ENCODE measurements around the gene DDX3X. TPM values are rescaled to one million over a fixed set of nuclear protein-coding genes. Genes with fewer than 3 reads are reported as not detected.
A peak's percentile ranks its signal among the peaks of the same experiment; 100 is the strongest.

Gene DDX3X
- total and polyA plus RNA-seq, 9 of the 15 experiments (the other 6 are each of a cell fraction or from before 2014, with no cell fraction given), result 51.3 to 232 (median 138) TPM

DNA sequence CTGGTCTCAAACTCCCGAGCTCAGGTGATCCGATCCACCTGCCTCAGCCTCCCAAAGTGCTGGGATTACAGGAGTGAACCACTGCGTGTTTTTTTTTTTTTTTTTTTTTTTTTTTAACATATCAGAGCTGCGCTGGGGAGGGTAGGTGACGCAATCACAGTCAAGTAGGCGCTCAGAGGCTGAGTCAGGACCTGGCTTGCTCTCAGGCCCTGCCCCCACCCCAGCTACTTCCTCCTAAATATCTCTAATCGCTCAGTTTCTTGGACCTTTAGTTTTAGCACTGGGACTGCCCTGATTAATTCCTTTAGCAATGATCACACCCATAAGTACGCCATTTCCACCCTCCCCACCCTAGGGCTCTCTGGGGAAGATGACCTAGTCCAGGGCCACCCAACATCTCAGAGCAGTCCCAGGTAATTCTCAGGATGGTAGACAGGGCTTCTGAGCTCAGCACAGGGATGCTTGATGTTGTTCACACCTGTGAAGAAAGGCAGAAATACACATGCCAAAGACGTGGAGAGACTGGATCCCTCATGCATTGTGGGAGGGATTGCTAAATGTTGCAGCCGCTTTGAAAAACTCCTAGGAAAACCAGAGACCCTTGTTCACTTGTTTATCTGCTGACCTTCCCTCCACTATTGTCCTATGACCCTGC lies 50.2 kb downstream of the DDX3X start (continued):
- TF ChIP-seq POLR3A (IDR thresholded peaks at IDR 0.05; ENCODE audit: borderline replicate concordance, extremely low read depth, insufficient read depth, insufficient read length), result no peak
- TF ChIP-seq POLR2G (IDR thresholded peaks at IDR 0.05; ENCODE audit: low read depth, low read length), result no peak
- peak; percentile 25; the same call in 1 of the 2 replicates for TF ChIP-seq MAFK (IDR thresholded peaks at IDR 0.05; ENCODE audit: low read length)
- 0 out of 2 replicates have a peak, but pooled peaks have one; percentile 8 for TF ChIP-seq TCF3 (CRISPR knock-in tag; IDR thresholded peaks at IDR 0.05)
- no peak for TF ChIP-seq FOXA3 (CRISPR knock-in tag; conservative IDR thresholded peaks at IDR 0.05 in 1 of 2, IDR thresholded peaks at IDR 0.05 in 1 of 2)
- TF ChIP-seq RNF2 (IDR thresholded peaks at IDR 0.05), result no peak
- no peak for TF ChIP-seq PTTG1 (tag; IDR thresholded peaks at IDR 0.05; ENCODE audit: low read depth)
- peak; percentile 5; the same call in 1 of the 2 replicates for TF ChIP-seq MAFF (IDR thresholded peaks at IDR 0.05; ENCODE audit: low read length)
- no peak for TF ChIP-seq AFF1 (IDR thresholded peaks at IDR 0.05; ENCODE audit: low read depth in 1 of 2, partially characterized antibody in 2 of 2)
- TF ChIP-seq, protein P1, sequence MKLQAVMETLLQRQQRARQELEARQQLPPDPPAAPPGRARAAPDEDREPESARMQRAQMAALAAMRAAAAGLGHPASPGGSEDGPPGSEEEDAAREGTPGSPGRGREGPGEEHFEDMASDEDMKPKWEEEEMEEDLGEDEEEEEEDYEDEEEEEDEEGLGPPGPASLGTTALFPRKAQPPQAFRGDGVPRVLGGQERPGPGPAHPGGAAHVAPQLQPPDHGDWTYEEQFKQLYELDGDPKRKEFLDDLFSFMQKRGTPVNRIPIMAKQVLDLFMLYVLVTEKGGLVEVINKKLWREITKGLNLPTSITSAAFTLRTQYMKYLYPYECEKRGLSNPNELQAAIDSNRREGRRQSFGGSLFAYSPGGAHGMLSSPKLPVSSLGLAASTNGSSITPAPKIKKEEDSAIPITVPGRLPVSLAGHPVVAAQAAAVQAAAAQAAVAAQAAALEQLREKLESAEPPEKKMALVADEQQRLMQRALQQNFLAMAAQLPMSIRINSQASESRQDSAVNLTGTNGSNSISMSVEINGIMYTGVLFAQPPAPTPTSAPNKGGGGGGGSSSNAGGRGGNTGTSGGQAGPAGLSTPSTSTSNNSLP (IDR thresholded peaks at IDR 0.05; ENCODE audit: borderline replicate concordance, low read depth, low read length), result no peak
- TF ChIP-seq ETV5 (CRISPR knock-in tag; IDR thresholded peaks at IDR 0.05; ENCODE audit: low read depth), result 0 out of 2 replicates have a peak, but pooled peaks have one; percentile 47
- no peak for TF ChIP-seq HSF4 (CRISPR knock-in tag; IDR thresholded peaks at IDR 0.05; ENCODE audit: borderline replicate concordance)
- TF ChIP-seq, protein P2, sequence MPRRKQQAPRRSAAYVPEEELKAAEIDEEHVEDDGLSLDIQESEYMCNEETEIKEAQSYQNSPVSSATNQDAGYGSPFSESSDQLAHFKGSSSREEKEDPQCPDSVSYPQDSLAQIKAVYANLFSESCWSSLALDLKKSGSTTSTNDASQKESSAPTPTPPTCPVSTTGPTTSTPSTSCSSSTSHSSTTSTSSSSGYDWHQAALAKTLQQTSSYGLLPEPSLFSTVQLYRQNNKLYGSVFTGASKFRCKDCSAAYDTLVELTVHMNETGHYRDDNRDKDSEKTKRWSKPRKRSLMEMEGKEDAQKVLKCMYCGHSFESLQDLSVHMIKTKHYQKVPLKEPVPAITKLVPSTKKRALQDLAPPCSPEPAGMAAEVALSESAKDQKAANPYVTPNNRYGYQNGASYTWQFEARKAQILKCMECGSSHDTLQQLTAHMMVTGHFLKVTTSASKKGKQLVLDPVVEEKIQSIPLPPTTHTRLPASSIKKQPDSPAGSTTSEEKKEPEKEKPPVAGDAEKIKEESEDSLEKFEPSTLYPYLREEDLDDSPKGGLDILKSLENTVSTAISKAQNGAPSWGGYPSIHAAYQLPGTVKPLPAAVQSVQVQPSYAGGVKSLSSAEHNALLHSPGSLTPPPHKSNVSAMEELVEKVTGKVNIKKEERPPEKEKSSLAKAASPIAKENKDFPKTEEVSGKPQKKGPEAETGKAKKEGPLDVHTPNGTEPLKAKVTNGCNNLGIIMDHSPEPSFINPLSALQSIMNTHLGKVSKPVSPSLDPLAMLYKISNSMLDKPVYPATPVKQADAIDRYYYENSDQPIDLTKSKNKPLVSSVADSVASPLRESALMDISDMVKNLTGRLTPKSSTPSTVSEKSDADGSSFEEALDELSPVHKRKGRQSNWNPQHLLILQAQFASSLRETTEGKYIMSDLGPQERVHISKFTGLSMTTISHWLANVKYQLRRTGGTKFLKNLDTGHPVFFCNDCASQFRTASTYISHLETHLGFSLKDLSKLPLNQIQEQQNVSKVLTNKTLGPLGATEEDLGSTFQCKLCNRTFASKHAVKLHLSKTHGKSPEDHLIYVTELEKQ (CRISPR knock-in tag; IDR thresholded peaks at IDR 0.05), result no peak
- TF ChIP-seq JUND (IDR thresholded peaks at IDR 0.05; ENCODE audit: borderline replicate concordance, low read depth, low read length), result peak; percentile 93
- TF ChIP-seq JUND (tag; IDR thresholded peaks at IDR 0.05; ENCODE audit: borderline replicate concordance, low read depth, low read length), result peak; percentile 79; the same call in 1 of the 3 replicates
- TF ChIP-seq, protein P3, sequence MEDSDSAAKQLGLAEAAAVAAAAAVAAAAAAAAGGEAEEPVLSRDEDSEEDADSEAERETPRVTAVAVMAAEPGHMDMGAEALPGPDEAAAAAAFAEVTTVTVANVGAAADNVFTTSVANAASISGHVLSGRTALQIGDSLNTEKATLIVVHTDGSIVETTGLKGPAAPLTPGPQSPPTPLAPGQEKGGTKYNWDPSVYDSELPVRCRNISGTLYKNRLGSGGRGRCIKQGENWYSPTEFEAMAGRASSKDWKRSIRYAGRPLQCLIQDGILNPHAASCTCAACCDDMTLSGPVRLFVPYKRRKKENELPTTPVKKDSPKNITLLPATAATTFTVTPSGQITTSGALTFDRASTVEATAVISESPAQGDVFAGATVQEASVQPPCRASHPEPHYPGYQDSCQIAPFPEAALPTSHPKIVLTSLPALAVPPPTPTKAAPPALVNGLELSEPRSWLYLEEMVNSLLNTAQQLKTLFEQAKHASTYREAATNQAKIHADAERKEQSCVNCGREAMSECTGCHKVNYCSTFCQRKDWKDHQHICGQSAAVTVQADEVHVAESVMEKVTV (CRISPR knock-in tag; IDR thresholded peaks at IDR 0.05), result no peak
